PC-3 (cell line): ENCODE data around the gene MEG3. TPM values are rescaled to one million over a fixed set of nuclear protein-coding genes. Genes with fewer than 3 reads are reported as not detected.

Experiments
- ATAC-seq: fragments of 200-7000 bp; cut with Tn5 transposase; 2 replicates; pipeline ENCODE4 v1.9.1; 2020; ENCODE audit warnings: mild to moderate bottlenecking, moderate library complexity
- BruUV-seq: library from RNA; stranded (reverse); fragments of 400-500 nt; replicated peaks from 2 replicates; lab custom pipeline; 2021; lab: Mats Ljungman, UMichigan
- CTCF ChIA-PET: fragments of 300-600 bp; sonication (Branson Sonifier 250); formaldehyde crosslinking; loops from one replicate; lab custom pipeline; 2022; ENCODE audit warnings: antibody characterized with exemption; lab: Charles Lee
- POLR2A ChIA-PET: fragments of 300-600 bp; sonication (Branson Sonifier 250); formaldehyde crosslinking; loops from one replicate; lab custom pipeline; 2022; ENCODE audit warnings: antibody characterized with exemption; ENCODE audit not compliant: unreplicated experiment; lab: Charles Lee
- DNase-seq: peaks from one replicate; pipeline ENCODE4 v3.0.0-alpha.2; 2015
- H2AFZ ChIP-seq: fragments of 300-600 bp; sonication (generic); 2 replicates; pipeline ENCODE4 v1.6.0; 2016; ENCODE audit warnings: antibody characterized with exemption, low read length
- H3F3A ChIP-seq: fragments of 300-600 bp; sonication (generic); one replicate; pipeline ENCODE4 v1.6.0; 2017; ENCODE audit warnings: antibody characterized with exemption, low read length, control low read depth, mild to moderate bottlenecking; ENCODE audit not compliant: unreplicated experiment
- H3K27ac ChIP-seq: fragments of 300-600 bp; sonication (generic); 2 replicates; pipeline ENCODE4 v1.5.1; 2016; ENCODE audit warnings: mild to moderate bottlenecking, low read length
- H3K27me3 ChIP-seq: fragments of 300-600 bp; sonication (generic); 2 replicates; pipeline ENCODE4 v1.6.1; 2016; ENCODE audit warnings: low read length, mixed read lengths
- H3K36me3 ChIP-seq: fragments of 300-600 bp; sonication (generic); 2 replicates; pipeline ENCODE4 v1.6.1; 2016; ENCODE audit warnings: low read depth, mixed run types, low read length, mixed read lengths
- H3K4me1 ChIP-seq: fragments of 300-600 bp; sonication (generic); 2 replicates; pipeline ENCODE4 v1.5.1; 2016; ENCODE audit warnings: low read length; ENCODE audit not compliant: insufficient read depth
- H3K4me2 ChIP-seq: fragments of 300-600 bp; sonication (generic); 2 replicates; pipeline ENCODE4 v1.6.0; 2016; ENCODE audit warnings: low read length
- H3K4me3 ChIP-seq: fragments of 300-600 bp; sonication (generic); 2 replicates; pipeline ENCODE4 v1.5.1; 2016; ENCODE audit warnings: mild to moderate bottlenecking, low read length, mixed read lengths
- H3K79me2 ChIP-seq: fragments of 300-600 bp; sonication (generic); 2 replicates; pipeline ENCODE4 v1.6.1; 2017; ENCODE audit warnings: low read length, mixed read lengths
- H3K9ac ChIP-seq: fragments of 300-600 bp; sonication (generic); 2 replicates; pipeline ENCODE4 v1.6.0; 2016; ENCODE audit warnings: mild to moderate bottlenecking, low read length
- H3K9me2 ChIP-seq: fragments of 300-600 bp; sonication (generic); replicated peaks from 2 replicates; pipeline ENCODE4 v1.6.1; 2016; ENCODE audit warnings: mixed run types, low read length, mixed read lengths
- H3K9me3 ChIP-seq: fragments of 300-600 bp; sonication (generic); 2 replicates; pipeline ENCODE4 v1.6.1; 2016; ENCODE audit warnings: low read length, mixed read lengths
- H4K20me1 ChIP-seq: fragments of 300-600 bp; sonication (generic); 2 replicates; pipeline ENCODE4 v1.6.1; 2016; ENCODE audit warnings: low read length, mixed read lengths
- EZH2 ChIP-seq: fragments of 300-600 bp; sonication (generic); IDR thresholded peaks from one replicate; pipeline ENCODE4 v1.6.1; 2017; ENCODE audit warnings: antibody characterized with exemption, mild to moderate bottlenecking, low read length; ENCODE audit not compliant: unreplicated experiment
- EZH2phosphoT487 ChIP-seq: fragments of 300-600 bp; sonication (generic); IDR thresholded peaks from 2 replicates; pipeline ENCODE4 v1.6.1; 2018; ENCODE audit warnings: mild to moderate bottlenecking, antibody characterized with exemption, low read length, borderline replicate concordance
- intact Hi-C: fragments of 100-400 bp; cut with micrococcal nuclease; formaldehyde crosslinking; loops from 2 replicates; pipeline ENCODE4 v1.9.0; 2023
- total RNA-seq: library from RNA; depleted of rRNA; stranded (reverse); fragments of >200 nt; gene quantifications from 2 replicates; pipeline ENCODE4 v1.2.3, GENCODE V29; 2014
- TF ChIP-seq, protein P1 (sequence below): fragments of 300-600 bp; sonication (generic); conservative IDR thresholded peaks from 2 replicates; pipeline ENCODE4 v1.5.1; 2017; ENCODE audit warnings: antibody characterized with exemption, low read depth, mild to moderate bottlenecking, low read length

MEG3 gene
- total RNA-seq, 1 experiment from 2014 or later = not detected

DNA sequence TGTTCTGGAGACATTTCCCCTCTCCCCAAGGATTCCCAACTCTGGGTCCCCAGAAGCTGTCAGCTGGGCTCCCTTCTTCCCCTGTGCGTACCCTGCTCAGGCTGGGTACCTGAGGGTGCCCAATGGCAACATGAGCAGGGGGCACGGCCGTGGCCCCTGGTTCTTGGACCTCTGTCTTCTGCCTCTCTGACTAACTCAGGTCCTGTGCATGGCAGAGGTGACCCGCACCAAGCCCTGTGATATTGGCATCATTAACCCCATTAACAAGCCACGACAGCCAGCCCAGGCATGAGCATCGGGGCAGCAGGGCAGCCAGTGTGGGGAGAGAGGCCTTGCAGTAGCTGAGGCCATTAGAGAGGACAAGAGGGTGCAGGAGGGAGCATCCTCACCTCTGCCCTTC, 49.2 kb downstream of the MEG3 start:
- POLR2A ChIA-PET = no interaction called here
- H3K4me3 ChIP-seq = no peak overlapping the region
- no peak overlapping the region for H2AFZ ChIP-seq
- no peaks in the 10 kb centered on the region for H3K36me3 ChIP-seq
- H3K79me2 ChIP-seq = no peaks in the 10 kb centered on the region
- H3K4me1 ChIP-seq = no peaks in the 10 kb centered on the region
- H3K9me2 ChIP-seq = no peaks in the 10 kb centered on the region
- DNase-seq = no peak
- no peak overlapping the region for H3K27ac ChIP-seq
- no peaks in the 10 kb centered on the region for H3K27me3 ChIP-seq
- no peak overlapping the region for H3K9ac ChIP-seq
- H3F3A ChIP-seq = no peaks in the 10 kb centered on the region
- H4K20me1 ChIP-seq = no peaks in the 10 kb centered on the region
- TF ChIP-seq EZH2 (no peak), EZH2phosphoT487 (no peak)
- TF ChIP-seq, protein P1, sequence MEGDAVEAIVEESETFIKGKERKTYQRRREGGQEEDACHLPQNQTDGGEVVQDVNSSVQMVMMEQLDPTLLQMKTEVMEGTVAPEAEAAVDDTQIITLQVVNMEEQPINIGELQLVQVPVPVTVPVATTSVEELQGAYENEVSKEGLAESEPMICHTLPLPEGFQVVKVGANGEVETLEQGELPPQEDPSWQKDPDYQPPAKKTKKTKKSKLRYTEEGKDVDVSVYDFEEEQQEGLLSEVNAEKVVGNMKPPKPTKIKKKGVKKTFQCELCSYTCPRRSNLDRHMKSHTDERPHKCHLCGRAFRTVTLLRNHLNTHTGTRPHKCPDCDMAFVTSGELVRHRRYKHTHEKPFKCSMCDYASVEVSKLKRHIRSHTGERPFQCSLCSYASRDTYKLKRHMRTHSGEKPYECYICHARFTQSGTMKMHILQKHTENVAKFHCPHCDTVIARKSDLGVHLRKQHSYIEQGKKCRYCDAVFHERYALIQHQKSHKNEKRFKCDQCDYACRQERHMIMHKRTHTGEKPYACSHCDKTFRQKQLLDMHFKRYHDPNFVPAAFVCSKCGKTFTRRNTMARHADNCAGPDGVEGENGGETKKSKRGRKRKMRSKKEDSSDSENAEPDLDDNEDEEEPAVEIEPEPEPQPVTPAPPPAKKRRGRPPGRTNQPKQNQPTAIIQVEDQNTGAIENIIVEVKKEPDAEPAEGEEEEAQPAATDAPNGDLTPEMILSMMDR = no peak
- CTCF ChIA-PET = no interaction called here
- no peak overlapping the region for H3K4me2 ChIP-seq
- no peaks in the 10 kb centered on the region for H3K9me3 ChIP-seq
- no peak for ATAC-seq
- intact Hi-C loops = no loop called here
- BruUV-seq = no TSS peak

DNA sequence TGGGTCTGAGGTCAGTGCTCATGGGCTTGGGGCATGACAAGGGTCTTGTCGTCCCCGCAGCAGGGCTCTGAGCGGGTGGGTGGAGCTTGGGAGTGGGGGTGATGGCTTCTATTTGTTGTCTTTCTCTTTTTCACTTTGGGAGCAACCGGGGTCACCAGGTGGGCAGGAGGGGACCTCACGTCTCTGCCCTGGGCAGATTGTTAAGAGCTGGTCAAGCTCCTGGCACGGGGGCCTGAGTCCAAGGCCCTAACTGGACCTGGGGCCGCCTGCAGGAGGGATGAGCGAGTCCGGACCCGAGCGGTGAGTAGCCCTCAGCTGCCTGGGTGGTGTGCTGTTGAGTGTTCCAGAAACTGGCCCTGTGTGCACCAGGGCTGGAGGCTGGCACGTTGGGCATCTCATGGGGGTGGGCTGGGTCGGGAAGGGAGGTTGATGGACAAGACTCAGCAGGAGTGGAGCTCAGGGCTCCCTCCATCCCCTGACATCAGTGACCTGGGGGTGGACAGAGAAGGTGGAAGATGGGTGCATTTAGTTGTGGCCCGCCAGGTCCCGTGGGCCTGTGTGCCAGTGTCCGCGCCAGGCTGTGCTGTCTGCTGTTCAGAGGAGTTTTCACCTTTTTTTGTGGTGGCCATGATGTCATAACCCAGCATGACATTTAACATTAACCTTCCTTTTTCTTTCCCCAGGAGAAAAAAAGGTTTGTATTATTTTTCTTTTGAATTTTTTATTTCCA, 50.1 kb downstream of the MEG3 start:
- ChIA-PET POLR2A (no interaction called here), CTCF (no interaction called here)
- Histone ChIP-seq H3F3A (no peaks in the 10 kb centered on the region), H3K4me2 (no peak overlapping the region), H3K9me3 (no peaks in the 10 kb centered on the region), H4K20me1 (no peaks in the 10 kb centered on the region), H3K9me2 (no peaks in the 10 kb centered on the region), H3K9ac (no peak overlapping the region), H3K4me3 (no peak overlapping the region), H3K27ac (no peak overlapping the region), H3K36me3 (no peaks in the 10 kb centered on the region), H2AFZ (no peak overlapping the region), H3K27me3 (no peaks in the 10 kb centered on the region), H3K79me2 (no peaks in the 10 kb centered on the region), H3K4me1 (no peaks in the 10 kb centered on the region)
- DNase-seq (no peak), ATAC-seq (no peak)
- intact Hi-C loops = no loop called here
- BruUV-seq = no TSS peak
- TF ChIP-seq, protein P1 = no peak
- TF ChIP-seq EZH2phosphoT487 (no peak), EZH2 (no peak)

DNA sequence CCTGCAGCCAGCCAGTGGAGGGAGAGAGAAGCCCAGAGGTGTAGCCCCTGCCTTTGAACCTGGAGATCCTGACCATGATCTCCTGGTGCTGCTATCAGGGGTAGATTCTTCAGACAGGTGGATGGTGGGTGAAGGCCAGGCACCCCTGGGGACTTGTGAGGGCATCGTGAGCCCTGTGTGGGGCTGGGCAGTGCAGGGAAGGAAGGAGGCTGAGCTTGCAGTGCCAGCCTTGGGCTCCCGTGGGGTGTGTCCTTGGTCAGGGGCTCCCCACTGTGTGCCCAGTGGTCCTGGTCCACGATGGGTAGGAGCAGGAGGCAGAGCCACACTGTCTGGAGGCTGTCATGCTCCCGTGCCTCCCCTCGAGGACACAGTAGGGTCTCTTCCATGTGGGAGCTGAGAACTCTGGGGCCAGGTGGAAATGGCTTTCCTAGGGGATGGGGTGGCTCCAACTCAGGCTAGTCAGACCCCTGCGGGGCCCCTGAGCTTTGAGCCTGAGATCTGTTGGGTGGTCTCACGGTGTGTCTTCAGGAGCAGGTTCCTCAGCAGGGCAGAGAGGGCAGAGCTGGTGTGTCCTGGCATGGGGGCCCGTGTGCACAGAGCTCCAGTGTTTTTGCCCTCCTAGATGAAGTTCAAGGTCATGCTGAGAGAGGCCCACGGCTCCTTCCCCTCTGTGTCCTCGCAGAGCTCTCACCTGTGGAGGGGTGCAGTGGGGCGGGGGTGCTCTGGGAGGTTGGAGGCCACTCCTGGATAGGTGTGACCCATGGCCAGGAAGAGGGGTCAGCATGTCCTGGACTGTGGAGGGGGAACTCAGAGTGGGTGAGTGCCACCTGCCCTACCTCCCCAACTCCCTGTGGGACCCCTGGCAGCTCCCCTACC, 52.6 kb downstream of the MEG3 start:
- Histone ChIP-seq H3K27me3 (no peaks in the 10 kb centered on the region), H3K4me2 (no peak overlapping the region), H3K9ac (no peak overlapping the region), H3K4me3 (no peak overlapping the region), H3K9me2 (no peaks in the 10 kb centered on the region), H3F3A (no peaks in the 10 kb centered on the region), H3K36me3 (no peaks in the 10 kb centered on the region), H3K9me3 (no peaks in the 10 kb centered on the region), H3K27ac (no peak overlapping the region), H4K20me1 (no peaks in the 10 kb centered on the region), H3K4me1 (no peaks in the 10 kb centered on the region), H3K79me2 (no peaks in the 10 kb centered on the region), H2AFZ (no peak overlapping the region)
- ATAC-seq (no peak), DNase-seq (no peak)
- ChIA-PET CTCF (no interaction called here), POLR2A (no interaction called here)
- no TSS peak for BruUV-seq
- intact Hi-C loops = no loop called here
- no peak for TF ChIP-seq EZH2
- TF ChIP-seq, protein P1 = no peak
- no peak for TF ChIP-seq EZH2phosphoT487
